Fibroblast of pulmonary artery (primary cell): Measurements from ENCODE around the gene GSTM5.

ENCODE experiments used
- DNase-seq: peaks from one replicate; pipeline ENCODE4 v3.0.0-alpha.2; 2010; ENCODE audit warnings: low read depth
- H3K4me3 ChIP-seq: replicated peaks from 2 replicates; pipeline ENCODE4 v1.5.1; 2011; ENCODE audit warnings: low read depth, mild to moderate bottlenecking, control low read depth, low read length, moderate library complexity
- CTCF ChIP-seq: IDR thresholded peaks from 2 replicates; pipeline ENCODE4 v1.5.1; 2011; ENCODE audit warnings: mild to moderate bottlenecking, control low read depth, low read length, inconsistent platforms; ENCODE audit errors: missing control alignments

GSTM5 gene

GRCh38 chr1:109721971-109722370, 9.9 kb downstream of the GSTM5 start:
- no peak for DNase-seq
- no peak overlapping the region for H3K4me3 ChIP-seq
- TF ChIP-seq CTCF: no peak

GRCh38 chr1:109722908-109723691, 11.0 kb downstream of the GSTM5 start:
- TF ChIP-seq CTCF: no peak
- peak; percentile 11 for DNase-seq
- no peak overlapping the region for H3K4me3 ChIP-seq

GRCh38 chr1:109724933-109725332, 12.9 kb downstream of the GSTM5 start:
- no peak for TF ChIP-seq CTCF
- H3K4me3 ChIP-seq: no peak overlapping the region
- no peak for DNase-seq

- TF ChIP-seq CTCF: no peak
- DNase-seq: no peak
- no peak overlapping the region for H3K4me3 ChIP-seq
These were observed 13.5 kb downstream of the GSTM5 start for GRCh38 chr1:109725510-109725909.

GRCh38 chr1:109726007-109726406, 14.0 kb downstream of the GSTM5 start:
- DNase-seq: no peak
- TF ChIP-seq CTCF: no peak
- no peak overlapping the region for H3K4me3 ChIP-seq

- DNase-seq: no peak
- no peak overlapping the region for H3K4me3 ChIP-seq
- no peak for TF ChIP-seq CTCF
These were observed 14.8 kb downstream of the GSTM5 start for GRCh38 chr1:109726728-109727373.
